ENCODE data around the gene RAB34. TPM values are rescaled to one million over a fixed set of nuclear protein-coding genes. Genes with fewer than 3 reads are reported as not detected.

Gene RAB34, protein sequence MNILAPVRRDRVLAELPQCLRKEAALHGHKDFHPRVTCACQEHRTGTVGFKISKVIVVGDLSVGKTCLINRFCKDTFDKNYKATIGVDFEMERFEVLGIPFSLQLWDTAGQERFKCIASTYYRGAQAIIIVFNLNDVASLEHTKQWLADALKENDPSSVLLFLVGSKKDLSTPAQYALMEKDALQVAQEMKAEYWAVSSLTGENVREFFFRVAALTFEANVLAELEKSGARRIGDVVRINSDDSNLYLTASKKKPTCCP
- 10 to 100 TPM in 1 of 3 donors, 1 to 10 TPM in 2; 3.7 to 12.9 (median 3.8) TPM for total RNA-seq
- 7.3 TPM for total RNA-seq (2013)

GRCh38 chr17:28717578-28718332, at the start of gene RAB34:
RAB34 (minus strand) TSS chr17:28717868; CDS start chr17:28717266, 602 bp downstream.
- Histone ChIP-seq H3K27me3 (ENCODE audit: control insufficient read depth, insufficient read depth, low read length) (peaks cover 14% of the 10 kb centered on the region), H3K9me3 (ENCODE audit: control insufficient read depth, insufficient read depth, low read length) (no peaks in the 10 kb centered on the region), H3K36me3 (ENCODE audit: control insufficient read depth, insufficient read depth, low read length) (peaks cover 19% of the 10 kb centered on the region), H3K4me1 (ENCODE audit: control insufficient read depth, insufficient read depth, low read length) (peaks cover 47% of the 10 kb centered on the region), H3K27ac (ENCODE audit: low read length) (no peak within 1 kb of the TSS), H3K4me3 (ENCODE audit: low read length) (peak within 1 kb of the TSS; percentile 26)
- H3K27me3 Mint-ChIP-seq (ENCODE audit: low read depth in 2 of 2): peaks cover 15 to 28% of the 10 kb centered on the region in 2 donors
- TF ChIP-seq, protein P1, sequence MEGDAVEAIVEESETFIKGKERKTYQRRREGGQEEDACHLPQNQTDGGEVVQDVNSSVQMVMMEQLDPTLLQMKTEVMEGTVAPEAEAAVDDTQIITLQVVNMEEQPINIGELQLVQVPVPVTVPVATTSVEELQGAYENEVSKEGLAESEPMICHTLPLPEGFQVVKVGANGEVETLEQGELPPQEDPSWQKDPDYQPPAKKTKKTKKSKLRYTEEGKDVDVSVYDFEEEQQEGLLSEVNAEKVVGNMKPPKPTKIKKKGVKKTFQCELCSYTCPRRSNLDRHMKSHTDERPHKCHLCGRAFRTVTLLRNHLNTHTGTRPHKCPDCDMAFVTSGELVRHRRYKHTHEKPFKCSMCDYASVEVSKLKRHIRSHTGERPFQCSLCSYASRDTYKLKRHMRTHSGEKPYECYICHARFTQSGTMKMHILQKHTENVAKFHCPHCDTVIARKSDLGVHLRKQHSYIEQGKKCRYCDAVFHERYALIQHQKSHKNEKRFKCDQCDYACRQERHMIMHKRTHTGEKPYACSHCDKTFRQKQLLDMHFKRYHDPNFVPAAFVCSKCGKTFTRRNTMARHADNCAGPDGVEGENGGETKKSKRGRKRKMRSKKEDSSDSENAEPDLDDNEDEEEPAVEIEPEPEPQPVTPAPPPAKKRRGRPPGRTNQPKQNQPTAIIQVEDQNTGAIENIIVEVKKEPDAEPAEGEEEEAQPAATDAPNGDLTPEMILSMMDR (IDR thresholded peaks at IDR 0.05): no peak
- ATAC-seq (no peak), DNase-seq (peak in 1 of 2 donors; percentile 37)
- WGBS (ENCODE audit: insufficient coverage): 11% methylated on average over 56 of the region's 60 CpGs
- peak within 1 kb of the TSS; percentile 40 for H3K4me3 Mint-ChIP-seq
- intact Hi-C loops (cut with micrococcal nuclease): loop anchor here (2.0 to 10.0 kb wide), 4 partner anchors 35 to 383 kb away; partner anchors contain the start of genes BLTP2, IFT20, SDF2 and SUPT6H
- peaks cover 17 to 36% of the 10 kb centered on the region in 2 donors for H3K4me1 Mint-ChIP-seq
- peak within 1 kb of the TSS; percentile 3 to 16 for H3K27ac Mint-ChIP-seq
- H3K36me3 Mint-ChIP-seq: no peaks in the 10 kb centered on the region
- no peaks in the 10 kb centered on the region for H3K9me3 Mint-ChIP-seq

- Histone ChIP-seq H3K36me3 (ENCODE audit: control insufficient read depth, insufficient read depth, low read length) (peaks cover 14% of the 10 kb centered on the region), H3K27ac (ENCODE audit: low read length) (no peak overlapping the region), H3K4me3 (ENCODE audit: low read length) (no peak overlapping the region), H3K4me1 (ENCODE audit: control insufficient read depth, insufficient read depth, low read length) (no peaks in the 10 kb centered on the region), H3K27me3 (ENCODE audit: control insufficient read depth, insufficient read depth, low read length) (no peaks in the 10 kb centered on the region), H3K9me3 (ENCODE audit: control insufficient read depth, insufficient read depth, low read length) (no peaks in the 10 kb centered on the region)
- intact Hi-C loops (cut with micrococcal nuclease): loop anchor here (10.0 kb wide), 2 partner anchors 50 to 350 kb away; no protein-coding TSS in a partner anchor
- TF ChIP-seq, protein P1 (IDR thresholded peaks at IDR 0.05): no peak
- peaks cover 5 to 10% of the 10 kb centered on the region in 2 donors for H3K4me1 Mint-ChIP-seq
- H3K4me3 Mint-ChIP-seq: no peak overlapping the region
- H3K9me3 Mint-ChIP-seq: no peaks in the 10 kb centered on the region
- H3K36me3 Mint-ChIP-seq: peaks cover 6% of the 10 kb centered on the region
- no peak for DNase-seq
- 92% methylated on average over 4 of the region's 4 CpGs for WGBS (ENCODE audit: insufficient coverage)
- H3K27ac Mint-ChIP-seq: no peak overlapping the region
- ATAC-seq: no peak
- H3K27me3 Mint-ChIP-seq (ENCODE audit: low read depth in 2 of 2): no peaks in the 10 kb centered on the region
Observed at GRCh38 chr17:28765038-28765437, 47.4 kb upstream of the RAB34 start.

DNA sequence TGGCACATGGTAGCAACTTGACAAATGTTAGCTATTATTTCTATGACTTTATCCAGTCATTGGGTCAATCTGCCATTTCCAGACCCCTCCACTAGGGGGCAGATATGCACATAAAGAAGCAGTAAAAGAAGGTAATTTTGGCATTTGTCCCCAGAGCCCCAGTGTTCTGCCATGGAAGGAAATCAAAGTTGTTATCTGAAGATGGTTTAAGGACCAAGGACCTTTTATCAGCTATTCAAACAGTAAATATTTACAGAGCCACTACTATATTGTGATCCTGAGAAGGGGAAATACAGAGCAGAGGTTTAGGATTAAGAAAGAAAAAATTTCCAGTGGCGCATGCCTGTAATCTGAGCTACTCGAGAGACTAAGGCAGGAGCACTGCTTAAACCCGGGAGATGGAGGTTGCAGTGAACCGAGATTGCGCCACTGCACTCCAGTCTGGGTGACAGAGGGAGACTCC, 46.2 kb upstream of the RAB34 start:
- no peaks in the 10 kb centered on the region for H3K9me3 Mint-ChIP-seq
- no peaks in the 10 kb centered on the region for H3K9me3 ChIP-seq (ENCODE audit: control insufficient read depth, insufficient read depth, low read length)
- peaks cover 20% of the 10 kb centered on the region for H3K36me3 ChIP-seq (ENCODE audit: control insufficient read depth, insufficient read depth, low read length)
- peak overlapping the region; percentile 57 to 68 for H3K27ac Mint-ChIP-seq
- DNase-seq: peak; percentile 63 to 86
- H3K27me3 Mint-ChIP-seq (ENCODE audit: low read depth in 2 of 2): no peaks in the 10 kb centered on the region
- no peak overlapping the region for H3K27ac ChIP-seq (ENCODE audit: low read length)
- H3K4me1 ChIP-seq (ENCODE audit: control insufficient read depth, insufficient read depth, low read length): no peaks in the 10 kb centered on the region
- H3K4me1 Mint-ChIP-seq: peaks cover 5% of the 10 kb centered on the region in 2 donors
- H3K27me3 ChIP-seq (ENCODE audit: control insufficient read depth, insufficient read depth, low read length): no peaks in the 10 kb centered on the region
- H3K36me3 Mint-ChIP-seq: peaks cover 6% of the 10 kb centered on the region
- 94% methylated on average over 2 of the region's 5 CpGs for WGBS (ENCODE audit: insufficient coverage)
- no peak overlapping the region for H3K4me3 ChIP-seq (ENCODE audit: low read length)
- H3K4me3 Mint-ChIP-seq: no peak overlapping the region
- TF ChIP-seq, protein P1 (IDR thresholded peaks at IDR 0.05): peak; percentile 86
- intact Hi-C loops (cut with micrococcal nuclease): loop anchor here (1.0 to 10.0 kb wide), 5 partner anchors 37 to 351 kb away; partner anchors contain the start of genes DHRS13, NEK8 and TLCD1
- ATAC-seq: peak; percentile 73 to 90 (median 82)

Data from natural killer cell (primary cell).